Urinary bladder (tissue), 4 donors: ENCODE results near the gene SCN3B. TPM values are rescaled to one million over a fixed set of nuclear protein-coding genes. Genes with fewer than 3 reads are reported as not detected.

ENCODE experiments used
- DNase-seq: peaks from one replicate; pipeline ENCODE4 v3.0.0-alpha.2; 2015; ENCODE audit errors: extremely low spot score
- H3K27ac ChIP-seq: one replicate; pipeline ENCODE4 v1.5.1; 2013; ENCODE audit warnings: low read depth, mild to moderate bottlenecking, moderate library complexity
- H3K36me3 ChIP-seq: one replicate; pipeline ENCODE4 v1.6.1; 2013; ENCODE audit warnings: mild to moderate bottlenecking, moderate library complexity; ENCODE audit not compliant: insufficient read depth
- H3K4me1 ChIP-seq: one replicate; pipeline ENCODE4 v1.6.1; 2013; ENCODE audit warnings: mild to moderate bottlenecking, moderate library complexity; ENCODE audit not compliant: insufficient read depth
- H3K4me3 ChIP-seq: one replicate; pipeline ENCODE4 v1.5.1; 2013; ENCODE audit warnings: low read depth, low read length
- WGBS: extraction: QIAGEN DNeasy Blood & Tissue Kit; methylation state at CpG from one replicate; pipeline ENCODE4 v1.1.7; 2013; 5-methylcytosine and 5-hydroxymethylcytosine counted together
- polyA plus RNA-seq: library from polyadenylated mRNA; stranded (reverse); fragments of 200-250 nt; gene quantifications from one replicate; pipeline ENCODE4 v1.2.3, GENCODE V29; 2013
- total RNA-seq: library from RNA; depleted of rRNA; stranded (reverse); fragments of >200 nt; gene quantifications from one replicate; pipeline ENCODE4 v1.2.3, GENCODE V29; 2014
- donor health status: healthy with polysubstance abuse.
- donor health status: healthy.

The SCN3B gene
- total and polyA plus RNA-seq, 2 donors: 2.3 to 5.6 TPM

DNA sequence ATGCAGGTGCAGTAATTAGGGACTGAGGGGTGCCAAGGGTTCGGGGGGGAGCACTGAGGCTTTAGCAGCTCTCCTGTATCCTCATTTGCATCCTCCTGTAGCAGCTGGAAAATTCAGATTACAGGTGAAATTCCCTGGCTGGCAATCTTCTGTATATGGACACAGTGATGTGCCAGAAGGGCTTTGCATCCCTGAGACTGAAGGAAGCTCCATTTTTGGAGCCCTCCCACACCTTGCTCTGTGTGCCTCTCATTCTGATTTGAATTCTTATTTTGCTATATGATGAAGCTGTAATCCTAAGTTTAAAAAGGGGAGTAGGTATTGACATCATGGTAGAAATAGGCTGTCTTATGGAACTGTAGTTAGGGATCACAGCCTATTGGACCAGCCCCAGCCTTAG, 46.6 kb downstream of the SCN3B start:
- Histone ChIP-seq H3K27ac (no peak overlapping the region), H3K36me3 (no peaks in the 10 kb centered on the region), H3K4me3 (no peak overlapping the region), H3K4me1 (no peaks in the 10 kb centered on the region)
- 76% methylated on average over 1 of the region's 1 CpG for WGBS
- no peak for DNase-seq

DNA sequence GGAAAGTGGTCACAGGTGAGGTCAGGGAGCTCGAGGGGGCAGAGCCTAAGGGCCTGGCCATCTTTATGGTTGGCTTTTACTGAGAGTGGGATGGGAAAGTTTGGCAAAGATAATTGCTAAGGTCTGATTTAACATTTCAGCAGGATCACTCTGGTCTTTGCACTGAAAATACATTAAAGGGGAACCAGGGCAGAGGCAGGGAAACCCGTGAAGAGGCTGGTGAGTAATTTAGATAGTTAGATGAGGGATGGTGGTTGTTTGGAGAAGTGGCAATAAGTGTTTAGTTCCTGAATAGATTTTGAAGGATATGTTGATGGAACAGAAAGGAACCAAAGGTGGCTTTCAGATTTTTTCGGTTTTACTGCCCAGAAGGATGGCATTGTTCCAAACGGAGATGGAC, 50.8 kb downstream of the SCN3B start:
- H3K4me1 ChIP-seq: no peaks in the 10 kb centered on the region
- WGBS: 88% methylated on average over 4 of the region's 4 CpGs
- DNase-seq: no peak
- H3K36me3 ChIP-seq: no peaks in the 10 kb centered on the region
- no peak overlapping the region for H3K27ac ChIP-seq
- no peak overlapping the region for H3K4me3 ChIP-seq

DNA sequence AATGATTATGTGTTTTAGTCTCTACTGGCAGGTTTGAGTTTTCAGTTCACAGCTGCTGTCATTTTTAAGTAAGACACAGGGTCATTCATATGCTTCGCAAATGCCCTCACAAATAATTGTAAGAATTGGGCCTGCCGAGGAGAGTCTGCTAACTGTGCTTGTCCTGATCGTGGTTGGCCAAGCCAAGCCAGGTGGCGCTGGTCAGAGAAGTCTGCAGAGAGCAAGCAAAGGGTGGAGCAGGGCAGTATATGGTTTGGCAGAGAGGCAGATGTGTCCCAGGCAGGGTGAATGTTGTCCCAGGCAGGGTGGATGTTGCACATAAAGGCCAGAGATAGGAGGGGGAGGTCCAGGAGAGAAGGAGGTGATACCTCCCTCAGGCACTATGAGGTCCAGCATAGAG, 52.7 kb downstream of the SCN3B start:
- Histone ChIP-seq H3K36me3 (no peaks in the 10 kb centered on the region), H3K4me1 (no peaks in the 10 kb centered on the region), H3K27ac (no peak overlapping the region), H3K4me3 (no peak overlapping the region)
- WGBS: 82% methylated on average over 4 of the region's 4 CpGs
- no peak for DNase-seq

DNA sequence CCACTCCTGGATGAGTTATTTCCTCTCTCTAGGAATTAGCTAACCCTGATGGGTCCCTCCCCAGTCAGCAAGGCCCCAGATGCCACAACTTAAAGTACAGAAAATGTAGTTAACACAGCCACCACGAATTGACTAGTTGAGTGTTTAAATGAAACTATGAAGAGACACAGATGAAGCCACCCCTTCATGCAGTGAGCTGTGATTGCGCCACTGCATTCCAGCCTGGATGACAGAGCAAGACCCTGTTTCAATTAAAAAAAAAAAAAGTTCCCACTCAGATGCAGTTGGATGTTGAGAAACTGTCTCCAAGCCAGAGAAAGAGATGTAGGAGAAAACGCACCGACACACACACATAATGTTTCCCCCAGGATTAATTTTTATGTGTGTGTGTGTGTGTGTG, 53.3 kb downstream of the SCN3B start:
- no peaks in the 10 kb centered on the region for H3K4me1 ChIP-seq
- DNase-seq: no peak
- 87% methylated on average over 4 of the region's 4 CpGs for WGBS
- no peak overlapping the region for H3K27ac ChIP-seq
- no peaks in the 10 kb centered on the region for H3K36me3 ChIP-seq
- H3K4me3 ChIP-seq: no peak overlapping the region

DNA sequence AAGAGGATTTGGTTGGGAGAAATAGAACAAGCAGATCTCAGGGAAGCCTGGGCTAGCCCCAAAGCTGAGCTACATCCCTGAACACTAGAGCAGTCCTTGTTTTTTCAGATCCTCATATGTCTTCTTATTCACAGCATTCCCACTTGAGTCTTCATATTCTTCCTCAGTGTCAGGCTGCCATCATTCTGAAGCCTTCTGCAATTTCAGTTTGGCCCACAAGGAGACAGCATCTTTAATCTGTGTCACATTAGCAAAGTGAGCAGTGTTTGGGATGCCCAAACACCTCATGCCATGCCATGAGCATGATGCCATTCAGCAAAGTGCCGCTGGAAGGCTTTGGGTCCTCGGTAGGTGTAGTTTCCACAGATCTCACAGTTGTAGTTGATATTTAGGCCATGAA, 56.6 kb downstream of the SCN3B start:
- WGBS: 100% methylated on average over 2 of the region's 2 CpGs
- DNase-seq: no peak
- Histone ChIP-seq H3K27ac (no peak overlapping the region), H3K4me1 (no peaks in the 10 kb centered on the region), H3K36me3 (no peaks in the 10 kb centered on the region), H3K4me3 (no peak overlapping the region)

DNA sequence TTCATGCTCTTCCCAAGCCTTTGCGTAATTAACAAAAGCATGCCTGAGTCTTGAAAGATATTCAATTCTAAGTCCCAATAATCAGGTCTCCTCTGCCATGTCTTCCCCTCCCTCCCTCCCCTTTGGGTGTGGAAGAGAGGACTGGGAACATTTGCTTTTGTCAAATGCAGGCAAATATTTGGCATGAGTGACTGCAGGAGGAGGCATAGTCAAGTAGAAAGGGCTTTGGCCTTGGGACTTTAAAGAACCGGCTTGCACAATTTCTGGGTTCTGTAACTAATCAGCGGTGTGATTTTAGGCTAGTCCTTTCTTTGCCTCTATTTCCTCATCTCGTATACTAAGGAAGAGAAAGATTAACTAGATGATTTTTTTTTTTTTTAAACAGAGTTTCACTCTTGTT, 59.5 kb downstream of the SCN3B start:
- no peak overlapping the region for H3K27ac ChIP-seq
- no peaks in the 10 kb centered on the region for H3K36me3 ChIP-seq
- no peak overlapping the region for H3K4me3 ChIP-seq
- no peak for DNase-seq
- H3K4me1 ChIP-seq: no peaks in the 10 kb centered on the region
- WGBS: 95% methylated on average over 4 of the region's 4 CpGs

DNA sequence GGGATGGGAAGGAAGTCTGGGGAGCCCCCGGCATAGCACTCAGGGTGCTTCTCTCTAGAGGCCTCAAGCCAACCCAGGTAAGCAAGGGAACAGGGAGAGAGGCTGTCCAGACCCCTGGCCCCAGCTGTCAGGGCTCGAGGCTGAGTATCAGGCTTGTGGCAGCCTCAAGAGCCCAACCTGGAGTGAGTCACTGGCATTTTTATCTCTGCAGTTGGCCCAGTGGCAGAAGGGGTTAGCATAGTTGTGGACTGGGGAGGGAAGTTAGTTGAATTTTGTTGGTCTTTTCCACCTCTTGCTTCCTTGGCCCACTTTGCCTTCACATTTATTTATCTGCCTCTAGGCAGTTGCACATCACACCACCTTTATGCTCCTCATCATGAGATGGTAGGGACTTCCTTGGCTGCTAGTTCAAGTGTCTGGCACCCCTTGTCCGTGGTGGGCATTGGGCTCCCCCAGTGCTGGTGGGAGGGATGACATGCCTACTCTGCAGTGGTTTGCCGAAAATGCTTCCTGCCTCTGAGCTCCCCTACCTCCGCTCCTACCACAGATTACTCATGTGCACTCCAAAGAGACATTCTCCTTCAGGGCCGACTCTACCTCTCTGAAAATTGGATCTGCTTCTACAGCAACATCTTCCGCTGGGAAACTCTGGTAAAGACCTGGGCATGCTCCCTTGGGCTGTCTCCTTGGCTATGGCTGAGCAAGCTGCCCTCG, 60.1 kb downstream of the SCN3B start:
- Histone ChIP-seq H3K27ac (no peak overlapping the region), H3K4me1 (no peaks in the 10 kb centered on the region), H3K36me3 (no peaks in the 10 kb centered on the region), H3K4me3 (no peak overlapping the region)
- no peak for DNase-seq
- 91% methylated on average over 8 of the region's 8 CpGs for WGBS

DNA sequence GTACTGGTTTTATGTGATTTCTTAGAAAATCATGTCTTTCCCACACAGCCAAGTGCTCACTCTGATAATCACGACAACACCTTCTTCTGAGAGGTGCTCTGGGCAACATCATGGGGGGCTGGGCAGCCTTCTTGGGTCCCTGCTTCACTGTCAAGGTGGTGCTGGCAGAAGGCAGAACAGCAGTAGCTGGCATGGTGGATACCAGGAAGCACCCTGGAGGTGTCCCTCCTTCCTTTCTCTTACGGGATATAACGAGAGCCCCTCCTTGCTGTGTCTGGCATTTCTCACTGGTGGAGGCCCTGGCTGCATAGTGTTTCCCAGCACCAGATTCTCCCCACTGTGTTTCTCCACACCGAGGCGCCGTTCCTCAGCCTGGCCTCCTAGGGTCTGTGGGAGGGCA, 60.9 kb downstream of the SCN3B start:
- no peaks in the 10 kb centered on the region for H3K36me3 ChIP-seq
- WGBS: 70% methylated on average over 6 of the region's 6 CpGs
- no peak overlapping the region for H3K4me3 ChIP-seq
- DNase-seq: no peak
- no peaks in the 10 kb centered on the region for H3K4me1 ChIP-seq
- no peak overlapping the region for H3K27ac ChIP-seq

DNA sequence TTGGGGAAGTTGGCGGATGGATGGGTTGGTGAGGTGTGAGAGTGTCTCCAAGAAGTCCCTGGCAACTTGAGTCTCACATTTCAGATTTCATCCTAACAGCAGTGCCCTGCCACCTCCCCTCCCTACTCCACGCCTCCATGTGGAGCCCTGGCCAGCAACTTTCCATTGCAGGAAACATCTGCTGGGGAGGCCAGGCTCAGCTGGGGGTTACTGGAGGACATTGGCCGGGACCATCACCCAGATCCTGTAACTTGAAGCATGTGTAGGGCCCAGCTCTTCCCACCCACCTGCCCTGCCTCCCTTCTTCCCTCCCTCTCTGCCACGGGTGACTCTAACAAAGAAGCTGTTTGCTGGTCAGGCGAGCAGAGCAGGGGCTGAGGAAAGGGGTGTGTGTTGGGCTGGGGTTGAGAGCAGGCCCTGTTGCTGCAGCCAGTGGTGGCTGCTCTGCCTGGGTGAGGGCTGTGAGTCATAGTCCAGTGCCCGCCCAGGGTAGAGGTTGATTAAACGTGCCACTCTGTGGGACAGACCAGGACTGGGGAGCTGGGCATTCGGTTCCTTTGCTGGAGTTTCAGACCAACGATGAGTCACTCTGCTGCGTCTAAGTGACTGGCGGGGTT, 64.0 kb downstream of the SCN3B start:
- no peak overlapping the region for H3K4me3 ChIP-seq
- DNase-seq: no peak
- H3K36me3 ChIP-seq: no peaks in the 10 kb centered on the region
- 57% methylated on average over 11 of the region's 11 CpGs for WGBS
- H3K27ac ChIP-seq: no peak overlapping the region
- no peaks in the 10 kb centered on the region for H3K4me1 ChIP-seq

DNA sequence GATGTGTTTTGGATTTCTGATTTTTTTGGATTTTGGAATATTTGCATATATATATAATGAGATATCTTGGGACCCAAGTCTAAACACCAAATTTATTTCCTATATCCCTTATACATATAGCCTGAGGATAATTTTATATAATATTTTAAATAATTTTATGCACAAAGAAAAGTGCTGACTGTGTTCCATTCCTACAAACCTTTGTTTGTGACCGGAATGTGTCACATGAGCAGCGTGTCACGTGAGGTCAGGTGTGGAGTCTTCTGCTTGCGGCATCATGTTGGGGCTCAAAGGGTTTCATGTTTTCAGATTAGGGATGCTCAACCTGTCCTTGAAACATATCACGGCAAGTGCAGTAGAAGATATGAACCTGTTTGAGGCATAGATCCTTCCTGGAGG, 65.6 kb downstream of the SCN3B start:
- H3K27ac ChIP-seq: no peak overlapping the region
- no peak for DNase-seq
- no peaks in the 10 kb centered on the region for H3K36me3 ChIP-seq
- no peaks in the 10 kb centered on the region for H3K4me1 ChIP-seq
- WGBS: 98% methylated on average over 5 of the region's 5 CpGs
- no peak overlapping the region for H3K4me3 ChIP-seq

DNA sequence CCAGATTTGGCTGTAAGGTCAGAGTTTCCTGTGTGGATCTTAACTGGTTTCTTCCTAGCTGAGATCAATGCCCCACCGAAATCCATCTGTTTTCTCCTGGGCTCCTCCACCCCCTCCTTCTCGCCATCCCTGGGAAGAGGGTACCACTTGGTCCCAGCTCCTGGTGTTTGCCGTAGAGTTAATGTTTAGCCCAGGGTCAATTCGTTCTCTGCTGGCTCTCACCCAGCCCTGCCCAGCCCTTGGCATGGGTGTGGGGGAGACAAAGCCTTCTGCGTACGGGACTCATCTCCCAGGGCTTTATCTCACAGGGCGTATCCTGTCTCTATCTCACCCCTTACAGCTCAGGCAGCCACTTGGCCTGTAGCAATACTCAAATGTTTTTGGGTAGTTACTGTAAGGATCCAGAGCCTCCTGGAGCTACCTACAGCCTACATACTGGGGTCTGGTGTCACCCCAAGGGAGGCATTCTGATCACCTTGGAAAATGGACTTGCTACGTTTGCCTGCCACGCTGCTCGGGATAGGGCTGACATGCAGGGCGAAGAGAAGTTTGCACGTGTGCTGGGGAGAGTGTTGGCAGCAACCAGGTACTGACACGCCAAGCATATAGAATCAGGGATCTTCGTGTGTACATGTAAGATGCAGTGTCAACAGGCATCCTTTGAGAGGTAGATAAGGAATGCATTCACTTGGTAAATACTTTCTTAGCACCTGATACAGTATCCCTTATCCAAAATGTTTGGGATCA, 66.1 kb downstream of the SCN3B start:
- WGBS: 84% methylated on average over 14 of the region's 14 CpGs
- Histone ChIP-seq H3K36me3 (no peaks in the 10 kb centered on the region), H3K4me1 (no peaks in the 10 kb centered on the region), H3K27ac (no peak overlapping the region), H3K4me3 (no peak overlapping the region)
- no peak for DNase-seq

DNA sequence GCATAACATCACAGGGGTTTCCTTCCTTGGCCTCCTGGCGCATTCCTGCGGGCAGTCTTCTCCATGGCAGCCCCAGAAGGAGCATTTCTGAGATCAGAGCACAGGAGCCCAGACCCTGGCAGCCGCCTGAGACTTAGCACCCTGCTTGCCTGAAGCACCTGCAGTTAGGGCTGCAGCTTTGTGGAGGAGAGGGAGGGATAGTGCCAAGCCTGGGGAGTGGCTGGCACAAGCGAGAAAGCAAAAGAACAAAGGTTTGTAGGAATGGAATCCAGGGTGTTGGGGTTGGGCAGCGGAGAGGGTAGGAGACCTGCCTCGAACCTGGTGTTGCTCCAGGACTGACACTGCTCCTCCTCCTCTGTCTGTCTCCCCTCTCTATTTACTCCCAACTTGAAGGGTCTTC, 66.9 kb downstream of the SCN3B start:
- Histone ChIP-seq H3K27ac (no peak overlapping the region), H3K36me3 (no peaks in the 10 kb centered on the region), H3K4me3 (no peak overlapping the region), H3K4me1 (no peaks in the 10 kb centered on the region)
- no peak for DNase-seq
- WGBS: 95% methylated on average over 6 of the region's 6 CpGs

DNA sequence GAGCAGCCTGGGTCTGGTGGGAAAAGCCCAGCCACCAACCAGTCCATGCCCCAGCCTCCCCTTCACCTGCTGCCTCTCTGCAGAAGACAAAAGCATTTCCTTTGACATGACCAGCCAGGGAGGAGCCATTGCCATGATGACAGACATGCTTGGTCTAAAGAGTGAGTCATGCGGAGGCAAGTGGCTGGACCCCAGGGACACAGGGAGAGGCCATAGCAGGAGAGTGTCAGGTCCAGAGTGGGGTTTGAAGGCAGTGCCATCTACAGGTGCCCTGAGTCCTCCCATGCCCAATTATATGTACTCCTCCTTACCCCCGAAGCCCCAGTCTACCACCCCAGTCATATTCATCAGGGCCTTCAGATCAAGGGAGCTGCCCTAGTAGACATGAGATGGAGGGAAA, 67.4 kb downstream of the SCN3B start:
- 94% methylated on average over 2 of the region's 2 CpGs for WGBS
- H3K4me3 ChIP-seq: no peak overlapping the region

DNA sequence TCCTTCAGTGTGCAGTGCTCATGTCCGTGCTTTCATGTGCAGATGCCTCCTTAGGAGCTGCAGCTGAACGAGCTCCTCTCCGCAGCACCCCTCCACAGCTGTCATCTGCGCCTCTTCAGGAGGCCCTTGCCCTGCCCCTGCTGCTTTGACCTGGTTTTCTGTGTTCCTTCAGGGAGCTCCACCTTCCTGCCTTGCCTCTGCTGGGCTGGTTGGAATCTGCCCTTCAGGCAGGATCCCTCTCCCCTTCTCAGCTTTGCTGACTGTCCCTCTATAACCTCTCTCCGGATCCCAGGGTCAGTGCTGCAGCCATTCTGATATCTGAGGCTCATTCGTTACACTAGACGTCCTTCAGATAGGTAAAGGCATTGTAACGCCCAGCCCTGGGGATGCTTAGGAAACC, 67.9 kb downstream of the SCN3B start:
- H3K4me3 ChIP-seq: no peak overlapping the region
- no peaks in the 10 kb centered on the region for H3K4me1 ChIP-seq
- H3K36me3 ChIP-seq: no peaks in the 10 kb centered on the region
- DNase-seq: no peak
- WGBS: 86% methylated on average over 8 of the region's 8 CpGs
- no peak overlapping the region for H3K27ac ChIP-seq

More for the DNA sequence above, 67.4 kb downstream of the SCN3B start:
- no peak for DNase-seq
- Histone ChIP-seq H3K27ac (no peak overlapping the region), H3K4me1 (no peaks in the 10 kb centered on the region), H3K36me3 (no peaks in the 10 kb centered on the region)
